ENCODE results near the gene CHGA.

The CHGA gene

DNA sequence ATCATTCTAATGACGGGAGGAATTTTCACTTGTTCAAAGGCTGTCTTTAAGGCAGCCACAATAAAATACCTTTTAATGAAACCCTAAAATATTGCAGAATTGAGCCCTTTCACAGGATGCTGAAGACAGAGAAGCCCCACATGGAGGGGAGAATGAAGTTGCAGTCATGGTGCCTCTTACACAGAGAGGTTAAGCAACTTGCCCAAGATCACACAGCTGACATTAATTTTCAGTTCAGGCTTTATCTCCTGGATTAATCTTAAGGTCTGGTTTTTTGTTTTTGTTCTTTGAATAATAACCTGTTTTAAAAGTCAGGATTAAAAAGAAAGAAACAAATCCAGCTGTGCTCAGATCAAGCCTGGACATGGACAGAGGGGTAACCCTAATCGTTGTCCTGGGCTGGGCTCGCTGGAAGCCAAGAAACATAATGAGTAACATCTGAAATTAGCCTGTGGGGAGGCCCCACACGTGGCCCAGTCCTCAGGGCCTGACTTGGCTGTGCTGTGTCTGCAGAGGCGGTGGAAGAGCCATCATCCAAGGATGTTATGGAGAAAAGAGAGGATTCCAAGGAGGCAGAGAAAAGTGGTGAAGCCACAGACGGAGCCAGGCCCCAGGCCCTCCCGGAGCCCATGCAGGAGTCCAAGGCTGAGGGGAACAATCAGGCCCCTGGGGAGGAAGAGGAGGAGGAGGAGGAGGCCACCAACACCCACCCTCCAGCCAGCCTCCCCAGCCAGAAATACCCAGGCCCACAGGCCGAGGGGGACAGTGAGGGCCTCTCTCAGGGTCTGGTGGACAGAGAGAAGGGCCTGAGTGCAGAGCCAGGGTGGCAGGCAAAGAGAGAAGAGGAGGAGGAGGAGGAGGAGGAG lies 8.0 kb downstream of the CHGA start:
- DNase-seq (ENCODE audit: low read depth), result no peak

- DNase-seq (ENCODE audit: low read depth), result no peak
Measured at GRCh38 chr14:92931681-92932447, 8.9 kb downstream of the CHGA start.

DNA sequence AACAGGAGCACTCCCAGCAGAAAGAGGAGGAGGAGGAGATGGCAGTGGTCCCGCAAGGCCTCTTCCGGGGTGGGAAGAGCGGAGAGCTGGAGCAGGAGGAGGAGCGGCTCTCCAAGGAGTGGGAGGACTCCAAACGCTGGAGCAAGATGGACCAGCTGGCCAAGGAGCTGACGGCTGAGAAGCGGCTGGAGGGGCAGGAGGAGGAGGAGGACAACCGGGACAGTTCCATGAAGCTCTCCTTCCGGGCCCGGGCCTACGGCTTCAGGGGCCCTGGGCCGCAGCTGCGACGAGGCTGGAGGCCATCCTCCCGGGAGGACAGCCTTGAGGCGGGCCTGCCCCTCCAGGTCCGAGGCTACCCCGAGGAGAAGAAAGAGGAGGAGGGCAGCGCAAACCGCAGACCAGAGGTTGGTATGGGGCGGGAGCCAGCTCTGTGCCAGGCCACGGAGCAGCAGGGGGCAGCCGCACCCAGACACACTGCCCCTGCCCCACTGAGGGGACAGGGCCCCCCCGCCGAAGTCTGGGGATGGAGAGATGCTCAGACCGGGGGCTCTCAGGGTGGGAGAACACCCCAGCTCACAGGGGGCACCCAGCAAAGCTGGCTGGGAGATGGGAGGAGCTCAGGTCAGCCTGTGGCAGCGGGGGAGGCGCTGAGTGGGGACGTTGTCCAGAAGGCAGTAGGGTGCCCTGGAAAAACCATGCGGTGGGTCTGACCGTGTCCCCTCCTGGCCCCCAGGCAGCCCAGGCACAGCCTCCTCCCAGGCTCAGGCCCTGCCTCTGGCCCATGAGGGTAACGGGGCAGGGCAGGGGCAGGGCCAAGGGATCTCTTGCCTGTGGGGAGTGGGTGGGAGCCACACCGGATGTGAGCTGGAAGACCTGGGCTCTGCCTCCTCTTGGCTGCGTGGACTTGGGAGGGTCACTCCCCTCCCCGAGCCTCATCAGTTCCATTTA lies 9.8 kb downstream of the CHGA start:
- DNase-seq (ENCODE audit: low read depth), result no peak

DNA sequence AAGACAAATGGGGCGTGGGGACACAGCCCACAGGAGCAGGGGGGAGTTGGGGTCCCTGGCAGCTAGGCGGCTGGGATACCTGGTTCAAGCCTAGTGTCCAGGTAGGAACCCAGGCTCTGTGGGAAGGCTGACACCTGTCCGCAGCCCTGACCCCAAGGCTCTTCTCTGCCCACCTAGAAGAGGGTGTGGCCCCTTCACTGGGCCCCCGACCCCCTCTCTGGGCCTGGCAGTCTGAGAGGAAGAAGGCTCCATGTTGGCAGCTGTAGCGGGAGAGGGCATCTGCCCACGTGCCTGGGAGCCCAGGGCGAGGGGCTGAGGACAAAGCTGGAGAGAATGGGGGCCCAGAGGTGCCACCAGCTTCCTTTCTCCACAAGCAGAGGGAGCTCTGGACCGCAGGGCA lies 10.5 kb downstream of the CHGA start:
- no peak for DNase-seq (ENCODE audit: low read depth)

DNA sequence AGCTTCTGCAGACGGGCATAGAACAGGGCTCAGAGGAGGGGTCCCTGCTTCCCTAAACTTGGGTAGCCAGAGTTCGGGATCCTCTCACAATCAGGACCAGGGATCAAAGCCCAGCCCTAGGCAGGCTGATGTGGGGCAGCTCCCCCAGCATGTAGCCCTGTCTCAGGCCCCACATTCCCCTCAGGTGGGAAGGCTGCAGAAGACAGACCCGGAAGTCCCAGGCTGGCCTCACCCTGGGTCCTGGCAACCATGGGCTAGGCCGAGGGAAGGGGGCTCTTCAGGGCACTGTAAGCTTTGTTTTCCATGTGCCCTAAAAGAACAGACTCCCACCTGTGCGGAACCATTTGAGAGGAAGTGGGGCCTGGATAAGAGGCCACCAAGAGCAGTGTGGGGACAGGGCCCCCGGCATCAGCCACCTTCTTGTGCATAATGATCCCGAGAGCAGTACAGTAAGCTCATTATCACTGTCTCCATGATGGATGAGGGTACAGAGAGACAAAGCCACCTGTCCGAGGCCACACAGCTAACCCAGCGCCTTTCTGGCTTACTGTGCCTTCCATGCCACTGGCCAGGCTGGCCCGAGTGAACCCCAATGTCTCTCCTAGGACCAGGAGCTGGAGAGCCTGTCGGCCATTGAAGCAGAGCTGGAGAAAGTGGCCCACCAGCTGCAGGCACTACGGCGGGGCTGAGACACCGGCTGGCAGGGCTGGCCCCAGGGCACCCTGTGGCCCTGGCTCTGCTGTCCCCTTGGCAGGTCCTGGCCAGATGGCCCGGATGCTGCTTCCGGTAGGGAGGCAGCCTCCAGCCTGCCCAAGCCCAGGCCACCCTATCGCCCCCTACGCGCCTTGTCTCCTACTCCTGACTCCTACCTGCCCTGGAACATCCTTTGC lies 11.5 kb downstream of the CHGA start:
- no peak for DNase-seq (ENCODE audit: low read depth)

DNA sequence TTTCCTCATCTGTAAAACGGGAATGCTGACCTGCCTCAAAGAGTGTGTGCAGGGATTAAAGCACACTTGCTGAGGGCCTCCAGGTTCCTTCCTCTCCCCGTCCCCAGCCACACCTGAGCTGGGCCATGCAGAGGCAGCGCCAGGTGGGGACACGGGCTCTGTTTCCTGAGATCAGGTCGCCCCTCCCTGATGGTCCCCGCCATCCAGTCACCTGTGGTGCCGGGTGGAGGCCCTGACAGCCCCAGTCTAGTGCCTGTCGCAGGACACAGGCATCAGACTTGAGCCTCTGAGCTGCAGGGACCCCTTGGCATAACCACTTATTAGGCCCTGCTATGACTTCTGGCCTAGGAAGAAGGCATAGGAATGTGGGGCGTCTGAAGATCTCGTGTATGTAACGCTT lies 12.5 kb downstream of the CHGA start:
- no peak for DNase-seq (ENCODE audit: low read depth)

- no peak for DNase-seq (ENCODE audit: low read depth)
Measured at GRCh38 chr14:92936085-92936484, 13.1 kb downstream of the CHGA start.

DNA sequence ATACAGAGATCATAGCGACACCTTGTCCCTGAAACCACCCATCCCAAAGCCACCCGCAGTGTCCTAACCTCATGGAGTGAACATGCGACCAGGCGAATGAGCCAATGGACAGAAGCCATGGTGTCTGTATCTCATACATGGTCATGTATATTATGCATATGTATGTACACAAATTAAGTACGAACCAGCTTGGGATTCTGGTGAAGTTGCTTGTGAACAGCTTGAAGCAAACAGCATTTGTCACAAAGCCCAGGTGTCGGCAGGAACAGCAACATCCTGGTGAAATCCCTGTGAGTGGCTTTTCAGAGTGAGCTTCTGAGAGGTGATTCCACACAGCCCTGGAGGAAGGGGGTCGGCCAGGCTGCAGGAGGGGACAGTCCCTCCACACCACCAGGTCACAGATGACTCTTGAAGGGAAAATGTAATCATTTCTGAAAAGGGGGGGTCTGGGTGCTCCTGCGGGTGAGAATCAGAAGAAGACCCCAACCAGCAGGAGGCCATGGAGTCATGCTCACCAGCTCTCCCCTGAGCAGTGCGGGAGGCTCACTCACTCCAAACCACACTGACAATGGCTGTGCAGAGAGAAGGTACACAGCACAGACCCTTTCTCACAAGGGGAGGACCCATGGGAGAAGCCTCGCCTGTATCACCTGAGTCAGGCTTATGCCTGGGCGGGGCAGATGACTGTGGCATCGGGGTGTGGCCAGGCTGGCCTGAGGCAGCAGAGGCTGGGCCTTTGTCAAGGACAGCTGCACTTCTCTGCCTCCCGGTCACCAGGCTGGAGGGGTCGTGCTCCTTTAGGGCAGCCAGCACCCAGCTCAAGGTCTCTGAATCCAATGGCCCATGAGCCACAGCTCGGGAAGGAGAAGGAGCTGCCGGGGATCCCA lies 14.3 kb downstream of the CHGA start:
- no peak for DNase-seq (ENCODE audit: low read depth)

- DNase-seq (ENCODE audit: low read depth), result no peak
Measured at GRCh38 chr14:92938235-92938875, 15.4 kb downstream of the CHGA start.

DNA sequence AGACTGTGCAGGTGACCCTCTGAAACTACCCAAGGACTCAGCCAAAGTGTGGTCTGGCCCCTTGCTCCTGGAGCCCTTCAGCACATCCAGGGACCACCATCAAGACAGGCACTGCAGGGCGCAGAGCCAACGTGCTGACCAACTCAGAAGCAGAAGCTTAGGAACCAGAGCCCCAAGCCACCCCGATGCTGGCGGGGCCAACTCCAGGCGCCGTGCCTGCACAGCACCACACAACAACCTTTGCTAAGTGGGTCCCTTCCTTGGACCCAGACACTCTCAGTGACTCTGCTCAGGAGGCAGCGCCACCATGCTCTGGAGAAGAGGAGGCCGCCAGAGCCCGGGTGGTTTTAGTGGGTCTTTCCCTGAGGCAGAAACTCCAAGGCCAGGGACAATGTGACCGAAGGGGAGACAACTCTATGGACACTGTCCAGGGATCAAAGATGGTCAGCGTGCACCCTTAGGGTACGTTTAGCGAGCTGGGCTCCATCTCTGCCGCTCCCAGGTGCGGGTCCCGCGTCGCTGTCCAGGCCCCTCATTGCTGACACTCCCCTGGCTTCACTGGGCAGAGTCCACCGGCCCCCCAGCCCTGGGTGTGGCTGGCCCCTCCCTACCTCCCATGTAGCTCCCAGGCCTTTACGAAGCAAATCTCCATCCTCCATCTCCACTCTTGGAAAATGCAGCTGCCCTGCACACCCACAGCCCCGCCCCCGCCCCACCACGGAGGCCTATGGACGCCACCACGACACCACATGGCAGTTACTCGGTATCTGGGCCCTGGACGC lies 16.1 kb downstream of the CHGA start:
- DNase-seq (ENCODE audit: low read depth), result no peak

- no peak for DNase-seq (ENCODE audit: low read depth)
Measured at GRCh38 chr14:92939699-92940098, 16.7 kb downstream of the CHGA start.

DNA sequence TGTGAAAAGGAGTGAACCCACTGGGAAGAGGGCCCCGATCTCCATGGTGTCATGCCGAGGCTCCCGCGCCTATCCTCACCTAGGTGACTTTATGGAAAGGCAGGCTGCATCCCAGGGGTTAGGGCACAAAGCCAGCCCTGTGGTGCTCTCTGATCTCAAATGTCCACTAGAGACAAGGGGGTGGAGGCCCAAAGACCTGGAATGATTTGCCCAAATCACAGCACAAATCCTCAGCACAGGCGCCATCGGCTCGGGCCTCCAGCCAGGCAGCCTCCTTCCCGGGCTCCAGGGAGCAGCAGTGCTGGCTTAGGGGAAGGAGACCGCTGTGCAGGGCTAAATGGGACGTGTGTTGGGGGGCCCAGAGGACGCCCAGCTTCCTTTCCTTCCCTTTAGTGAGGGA lies 17.6 kb downstream of the CHGA start:
- no peak for DNase-seq (ENCODE audit: low read depth)

DNA sequence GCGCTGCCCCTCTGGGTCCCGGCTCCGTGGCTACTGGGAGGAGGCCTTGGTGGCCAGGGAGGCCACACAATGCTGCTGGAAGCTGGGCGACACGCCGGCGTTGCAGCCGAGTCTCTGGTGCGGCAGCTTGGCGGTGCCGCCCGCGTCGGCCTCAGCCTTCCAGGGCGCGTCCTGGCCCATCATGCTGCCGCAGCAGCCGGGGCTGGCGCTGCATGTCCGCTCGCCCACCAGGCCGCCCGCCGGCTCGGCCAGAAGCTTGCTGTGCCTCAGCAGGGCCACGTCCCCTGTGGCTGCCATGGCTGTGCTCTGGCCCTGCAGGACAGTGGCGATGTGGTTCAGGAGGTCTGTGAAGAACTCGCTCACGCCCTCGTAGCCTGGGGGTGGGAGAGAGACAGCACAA lies 18.6 kb downstream of the CHGA start:
- no peak for DNase-seq (ENCODE audit: low read depth)

DNA sequence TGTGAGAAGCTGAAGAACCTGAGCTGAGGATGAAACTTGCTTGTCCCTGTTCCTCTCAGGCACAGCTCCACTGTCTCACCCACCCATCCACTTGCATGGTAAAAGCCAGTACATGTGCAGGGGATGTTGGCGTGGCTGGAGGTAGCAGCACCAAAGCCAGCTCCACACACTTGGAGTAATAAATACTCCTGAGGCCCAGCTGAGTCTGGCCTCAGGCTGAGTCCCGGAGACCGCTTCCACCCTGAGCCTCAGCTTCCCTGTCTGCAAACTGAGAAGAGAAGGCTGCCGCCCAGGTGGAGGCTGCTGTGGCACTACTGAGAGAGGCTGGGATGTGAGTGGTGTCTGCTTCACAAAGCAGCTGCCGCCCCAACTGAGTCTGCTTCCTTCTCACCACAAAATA lies 19.2 kb downstream of the CHGA start:
- DNase-seq (ENCODE audit: low read depth), result no peak

- no peak for DNase-seq (ENCODE audit: low read depth)
Measured at GRCh38 chr14:92942576-92942975, 19.6 kb downstream of the CHGA start.

- no peak for DNase-seq (ENCODE audit: low read depth)
Measured at GRCh38 chr14:92942976-92943710, 20.2 kb downstream of the CHGA start.

DNA sequence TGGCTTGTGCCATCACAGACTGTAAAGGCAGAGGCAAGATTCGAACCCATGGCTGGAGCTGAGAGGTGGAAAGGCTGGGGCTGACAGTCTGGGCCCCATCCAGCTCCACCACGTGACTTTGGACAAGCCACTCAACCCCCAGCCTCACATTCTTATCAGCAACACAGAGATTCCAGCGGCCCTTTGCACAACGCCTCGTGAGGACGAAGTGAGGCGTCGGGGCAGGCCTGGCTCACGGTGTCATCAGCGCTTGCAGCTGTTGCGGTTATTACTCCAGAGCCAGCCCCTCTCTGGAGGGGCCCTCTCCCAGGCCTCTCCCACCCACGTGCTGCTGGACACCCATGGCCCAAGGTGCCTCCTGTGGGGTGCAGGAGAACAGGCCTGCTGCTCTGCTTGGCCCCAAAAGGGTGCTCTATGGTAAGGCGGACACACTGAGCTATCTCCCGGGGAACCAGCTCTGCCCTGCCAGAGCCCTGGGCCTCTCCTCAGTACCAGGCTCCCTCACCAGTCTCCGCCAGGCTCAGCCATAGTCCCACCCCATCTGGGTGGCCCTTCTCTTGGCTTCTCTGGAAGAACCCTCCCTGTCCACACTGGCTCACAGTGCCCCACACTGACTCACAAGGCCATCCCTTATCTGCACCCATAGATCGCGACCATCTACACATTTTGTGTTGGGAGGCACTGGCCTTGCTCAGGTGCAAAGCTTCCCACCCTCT lies 21.1 kb downstream of the CHGA start:
- DNase-seq (ENCODE audit: low read depth), result no peak

- no peak for DNase-seq (ENCODE audit: low read depth)
Measured at GRCh38 chr14:92944976-92945375, 22.0 kb downstream of the CHGA start.
